MM.1S (cell line): Measurements from ENCODE around the gene SELENOO.

Source experiments
- DNase-seq: peaks from one replicate; pipeline ENCODE4 v3.0.0-alpha.2; 2015
- H2AFZ ChIP-seq: fragments of 300-600 bp; sonication (generic); 2 replicates; pipeline ENCODE4 v1.6.0; 2016; ENCODE audit warnings: antibody characterized with exemption, low read length
- H3F3A ChIP-seq: fragments of 300-600 bp; sonication (generic); 2 replicates; pipeline ENCODE4 v1.6.1; 2016; ENCODE audit warnings: mild to moderate bottlenecking, antibody characterized with exemption, low read length, moderate library complexity, mixed read lengths; ENCODE audit not compliant: insufficient read depth
- H3K27ac ChIP-seq: fragments of 300-600 bp; sonication (generic); 2 replicates; pipeline ENCODE4 v1.5.1; 2016; ENCODE audit warnings: mild to moderate bottlenecking, low read length
- H3K27me3 ChIP-seq: fragments of 300-600 bp; sonication (generic); replicated peaks from 2 replicates; pipeline ENCODE4 v1.6.0; 2016; ENCODE audit warnings: low read length; ENCODE audit not compliant: insufficient read depth
- H3K36me3 ChIP-seq: fragments of 300-600 bp; sonication (generic); replicated peaks from 2 replicates; pipeline ENCODE4 v1.6.1; 2016; ENCODE audit warnings: mild to moderate bottlenecking, low read length, mixed read lengths; ENCODE audit not compliant: insufficient read depth
- H3K4me1 ChIP-seq: fragments of 300-600 bp; sonication (generic); 2 replicates; pipeline ENCODE4 v1.6.1; 2016; ENCODE audit warnings: low read length, mixed read lengths
- H3K4me2 ChIP-seq: fragments of 300-600 bp; sonication (generic); 2 replicates; pipeline ENCODE4 v1.6.0; 2016; ENCODE audit warnings: low read depth, low read length
- H3K4me3 ChIP-seq: fragments of 300-600 bp; sonication (generic); 2 replicates; pipeline ENCODE4 v1.5.1; 2016; ENCODE audit warnings: low read length, mixed read lengths
- H3K79me2 ChIP-seq: fragments of 300-600 bp; sonication (generic); 2 replicates; pipeline ENCODE4 v1.6.1; 2016; ENCODE audit warnings: mixed run types, low read length, mixed read lengths
- H3K9ac ChIP-seq: fragments of 300-600 bp; sonication (generic); 2 replicates; pipeline ENCODE4 v1.6.1; 2016; ENCODE audit warnings: low read length, mixed read lengths
- H3K9me2 ChIP-seq: fragments of 300-600 bp; sonication (generic); replicated peaks from 2 replicates; pipeline ENCODE4 v1.6.1; 2016; ENCODE audit warnings: mild to moderate bottlenecking, low read length, mixed read lengths; ENCODE audit not compliant: insufficient read depth
- H3K9me3 ChIP-seq: fragments of 300-600 bp; sonication (generic); replicated peaks from 2 replicates; pipeline ENCODE4 v1.6.1; 2016; ENCODE audit warnings: mild to moderate bottlenecking, low read length, mixed read lengths; ENCODE audit not compliant: insufficient read depth
- H4K20me1 ChIP-seq: fragments of 300-600 bp; sonication (generic); 2 replicates; pipeline ENCODE4 v1.6.1; 2016; ENCODE audit warnings: mild to moderate bottlenecking, low read length, moderate library complexity, mixed read lengths; ENCODE audit not compliant: insufficient read depth
- CTCF ChIP-seq: fragments of 300-600 bp; sonication (generic); IDR thresholded peaks from 2 replicates; pipeline ENCODE4 v1.5.1; 2016; ENCODE audit warnings: antibody characterized with exemption, low read length, mixed read lengths
- EZH2 ChIP-seq: fragments of 300-600 bp; sonication (generic); optimal IDR thresholded peaks from 2 replicates; pipeline ENCODE3; 2017; ENCODE audit warnings: low read depth, mild to moderate bottlenecking, antibody characterized with exemption, low read length, mixed read lengths
- EZH2phosphoT487 ChIP-seq: fragments of 300-600 bp; sonication (generic); IDR thresholded peaks from 2 replicates; pipeline ENCODE4 v1.6.1; 2018; ENCODE audit warnings: antibody characterized with exemption, low read length

Gene SELENOO

GRCh38 chr22:50205781-50206569, 5.2 kb downstream of the SELENOO start:
- no peaks in the 10 kb centered on the region for H3K27me3 ChIP-seq
- no peaks in the 10 kb centered on the region for H3F3A ChIP-seq
- no peak overlapping the region for H3K4me3 ChIP-seq
- H3K4me1 ChIP-seq, result peaks cover 7% of the 10 kb centered on the region; the same call in 1 of the 2 replicates
- H3K27ac ChIP-seq, result no peak overlapping the region
- no peaks in the 10 kb centered on the region for H3K9me3 ChIP-seq
- H3K79me2 ChIP-seq, result peaks cover 17% of the 10 kb centered on the region
- TF ChIP-seq EZH2phosphoT487 (no peak), EZH2 (no peak), CTCF (no peak)
- no peak for DNase-seq
- H2AFZ ChIP-seq, result no peak overlapping the region
- H3K9ac ChIP-seq, result no peak overlapping the region
- H3K4me2 ChIP-seq, result no peak overlapping the region
- no peaks in the 10 kb centered on the region for H3K9me2 ChIP-seq
- no peaks in the 10 kb centered on the region for H3K36me3 ChIP-seq
- H4K20me1 ChIP-seq, result no peaks in the 10 kb centered on the region

- no peak for DNase-seq
- Histone ChIP-seq H3K9me3 (no peaks in the 10 kb centered on the region), H3K27me3 (no peaks in the 10 kb centered on the region), H3K79me2 (peaks cover 15% of the 10 kb centered on the region), H3K27ac (no peak overlapping the region), H3K4me2 (no peak overlapping the region), H3K9me2 (no peaks in the 10 kb centered on the region), H3K36me3 (no peaks in the 10 kb centered on the region), H3F3A (no peaks in the 10 kb centered on the region), H3K4me1 (peaks cover 7% of the 10 kb centered on the region; the same call in 1 of the 2 replicates), H3K4me3 (no peak overlapping the region), H4K20me1 (no peaks in the 10 kb centered on the region), H2AFZ (no peak overlapping the region), H3K9ac (no peak overlapping the region)
- TF ChIP-seq EZH2 (no peak), EZH2phosphoT487 (no peak), CTCF (peak; percentile 17; the same call in 1 of the 2 replicates)
Measured at GRCh38 chr22:50206599-50206998, 5.8 kb downstream of the SELENOO start.

GRCh38 chr22:50207383-50208140, 6.8 kb downstream of the SELENOO start:
- H3K9me3 ChIP-seq, result no peaks in the 10 kb centered on the region
- H3K36me3 ChIP-seq, result no peaks in the 10 kb centered on the region
- no peaks in the 10 kb centered on the region for H4K20me1 ChIP-seq
- H3K4me1 ChIP-seq, result no peaks in the 10 kb centered on the region
- H3K27me3 ChIP-seq, result no peaks in the 10 kb centered on the region
- H3K27ac ChIP-seq, result no peak overlapping the region
- H3K79me2 ChIP-seq, result peaks cover 6% of the 10 kb centered on the region
- no peak for DNase-seq
- no peaks in the 10 kb centered on the region for H3F3A ChIP-seq
- no peak overlapping the region for H3K9ac ChIP-seq
- no peak overlapping the region for H3K4me3 ChIP-seq
- H3K9me2 ChIP-seq, result no peaks in the 10 kb centered on the region
- H2AFZ ChIP-seq, result no peak overlapping the region
- TF ChIP-seq EZH2 (no peak), CTCF (no peak), EZH2phosphoT487 (no peak)
- no peak overlapping the region for H3K4me2 ChIP-seq
